HL-60/S4 treated with retinoic acid at 250 ng/mL for 4 days and 3 days (cell line): ENCODE data around the gene LINGO3.

Source experiments
- in situ Hi-C: fragments of 300-500 bp; cut with MboI; formaldehyde crosslinking; loops from 2 replicates; pipeline ENCODE4 v1.7.0; 2022; ENCODE audit warnings: low sequenced_read_pairs

Gene LINGO3

DNA sequence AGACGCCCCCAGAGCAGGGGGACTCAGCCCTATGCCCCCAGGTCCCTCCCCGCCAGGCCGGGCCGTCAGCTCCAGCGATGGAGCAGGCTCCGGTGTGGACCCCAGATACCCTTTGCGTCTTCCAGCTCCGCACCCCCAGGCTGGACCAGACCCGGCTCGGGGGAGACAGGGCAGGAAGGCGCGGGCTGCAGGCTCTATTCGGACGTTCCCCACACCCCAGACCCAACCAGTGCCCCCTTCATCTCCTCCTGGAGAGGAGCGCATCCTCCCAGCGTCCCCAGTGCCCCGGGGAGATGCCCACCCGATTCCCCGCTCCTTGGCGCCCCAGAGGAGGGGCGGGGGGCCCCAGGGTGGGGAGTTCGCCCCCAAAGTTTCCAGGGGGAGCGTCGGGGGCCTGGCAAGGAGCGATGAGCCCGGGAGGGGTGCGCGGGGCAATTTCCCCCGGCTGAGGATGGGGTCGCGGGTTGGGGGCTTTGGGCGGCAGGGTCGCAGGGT is 389 bp downstream of the LINGO3 start:
- in situ Hi-C loops = no loop called here

DNA sequence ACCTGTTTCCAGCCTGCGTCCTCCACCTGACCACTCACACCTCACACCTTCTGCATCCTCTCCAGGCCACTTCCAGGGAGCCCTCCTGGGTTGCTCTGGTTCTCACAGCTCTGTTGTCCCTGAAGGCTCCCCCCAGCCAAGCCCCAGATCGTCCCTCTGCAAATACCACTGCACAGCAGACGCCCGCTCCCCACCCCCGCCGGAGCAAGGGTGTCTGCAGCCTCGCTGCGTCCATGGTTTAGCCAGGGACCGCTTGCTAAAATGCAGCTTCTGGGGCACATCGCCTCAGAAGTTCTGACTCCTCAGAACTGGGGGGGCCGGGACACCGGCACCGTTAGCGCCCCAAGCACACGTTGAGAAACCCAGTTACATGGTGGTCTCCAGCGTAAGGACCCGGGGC is 983 bp downstream of the LINGO3 start:
- in situ Hi-C loops = no loop called here

DNA sequence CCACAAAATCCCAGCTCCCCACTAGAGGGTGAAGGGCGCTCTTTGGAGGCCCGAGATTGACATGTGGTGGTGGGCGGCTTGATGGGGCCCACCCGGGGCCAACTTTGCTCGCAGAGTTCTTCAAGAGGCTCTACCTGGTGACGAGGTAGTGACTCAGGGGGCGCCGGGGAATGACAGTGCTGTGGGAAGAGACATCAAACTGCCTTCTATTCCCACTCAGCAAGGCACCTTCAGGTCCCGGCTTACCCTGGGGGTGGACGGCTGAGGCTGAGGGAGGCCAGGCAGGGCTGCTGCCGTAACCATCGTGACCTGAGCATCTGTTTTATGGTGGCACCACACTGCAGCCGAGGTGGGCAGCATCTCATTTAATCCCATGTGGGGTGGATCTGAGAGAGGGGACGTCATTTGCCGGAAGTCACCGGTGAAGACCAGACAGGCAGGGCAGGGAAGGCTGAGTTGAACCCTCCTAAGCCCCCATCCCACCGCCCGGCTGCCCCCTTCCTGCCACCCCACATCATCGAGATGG is 1.6 kb downstream of the LINGO3 start:
- in situ Hi-C loops = no loop called here

DNA sequence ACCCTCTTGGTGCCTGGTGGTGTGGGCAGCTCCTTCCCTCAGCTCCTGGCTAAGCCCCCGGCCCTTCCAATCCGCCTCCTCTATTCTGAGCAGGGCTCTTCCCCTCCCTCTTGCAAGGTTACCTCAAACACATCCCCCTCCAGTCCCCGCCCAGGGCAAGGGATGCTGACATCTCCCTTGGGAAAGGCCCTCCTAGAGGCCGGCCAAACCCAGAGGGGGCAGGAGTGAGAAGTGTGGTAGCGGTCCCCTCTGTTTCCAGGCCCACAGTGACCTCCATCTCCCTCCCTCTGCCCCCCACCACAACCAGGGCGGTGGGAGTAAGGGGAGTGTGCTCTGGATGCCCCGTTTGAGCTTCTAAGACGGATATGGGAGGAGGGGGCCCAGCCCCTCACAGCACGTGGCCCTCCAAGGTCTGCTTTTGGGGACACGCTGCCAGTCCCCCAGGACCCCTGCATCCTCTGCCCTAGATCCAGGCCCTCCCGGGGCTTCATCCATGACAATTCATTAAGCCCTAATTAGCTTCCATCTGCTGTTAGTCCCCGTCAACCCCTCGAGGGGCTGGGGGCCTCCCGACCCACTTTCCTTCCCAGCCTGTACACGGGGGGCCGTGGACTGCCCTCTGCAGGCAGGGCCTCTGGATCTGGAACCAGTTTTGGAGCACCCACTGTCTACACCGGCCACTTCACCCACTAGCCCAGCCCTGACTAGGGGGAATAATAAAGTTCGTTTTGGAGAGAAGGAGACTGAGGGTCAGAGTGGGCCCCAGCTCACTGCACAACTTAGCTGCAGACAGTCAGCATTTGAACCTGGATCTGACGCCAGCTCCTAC is 2.3 kb downstream of the LINGO3 start:
- in situ Hi-C loops = no loop called here

DNA sequence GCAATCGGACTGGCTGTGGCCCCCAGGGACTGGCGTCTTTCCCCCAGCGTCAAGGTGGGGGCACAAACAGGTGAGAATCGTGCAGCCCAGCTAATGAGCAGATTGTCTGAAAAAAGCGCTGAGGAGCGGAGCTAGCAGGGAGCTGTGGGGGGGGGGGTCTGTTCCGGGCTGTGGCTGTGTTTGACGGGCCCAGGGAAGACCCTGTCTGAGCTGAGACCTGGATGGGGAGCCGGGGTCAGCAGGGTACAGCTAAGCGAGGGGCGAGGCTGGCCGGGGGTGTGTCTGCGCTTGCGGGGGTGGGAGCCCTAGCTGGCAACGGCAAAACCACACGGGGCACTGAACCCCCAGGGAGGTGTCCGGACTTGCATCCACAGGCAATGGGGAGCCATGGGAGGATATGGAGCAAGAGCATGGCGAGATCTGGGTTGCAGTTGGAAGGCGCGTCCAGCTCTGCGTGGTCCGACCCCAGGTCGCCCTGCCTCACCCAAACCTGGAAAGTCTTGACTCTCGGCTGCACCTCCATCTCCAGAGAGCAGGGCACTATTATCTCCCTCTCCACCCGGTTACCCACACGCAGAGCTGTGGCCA is 4.6 kb downstream of the LINGO3 start:
- in situ Hi-C loops = no loop called here

DNA sequence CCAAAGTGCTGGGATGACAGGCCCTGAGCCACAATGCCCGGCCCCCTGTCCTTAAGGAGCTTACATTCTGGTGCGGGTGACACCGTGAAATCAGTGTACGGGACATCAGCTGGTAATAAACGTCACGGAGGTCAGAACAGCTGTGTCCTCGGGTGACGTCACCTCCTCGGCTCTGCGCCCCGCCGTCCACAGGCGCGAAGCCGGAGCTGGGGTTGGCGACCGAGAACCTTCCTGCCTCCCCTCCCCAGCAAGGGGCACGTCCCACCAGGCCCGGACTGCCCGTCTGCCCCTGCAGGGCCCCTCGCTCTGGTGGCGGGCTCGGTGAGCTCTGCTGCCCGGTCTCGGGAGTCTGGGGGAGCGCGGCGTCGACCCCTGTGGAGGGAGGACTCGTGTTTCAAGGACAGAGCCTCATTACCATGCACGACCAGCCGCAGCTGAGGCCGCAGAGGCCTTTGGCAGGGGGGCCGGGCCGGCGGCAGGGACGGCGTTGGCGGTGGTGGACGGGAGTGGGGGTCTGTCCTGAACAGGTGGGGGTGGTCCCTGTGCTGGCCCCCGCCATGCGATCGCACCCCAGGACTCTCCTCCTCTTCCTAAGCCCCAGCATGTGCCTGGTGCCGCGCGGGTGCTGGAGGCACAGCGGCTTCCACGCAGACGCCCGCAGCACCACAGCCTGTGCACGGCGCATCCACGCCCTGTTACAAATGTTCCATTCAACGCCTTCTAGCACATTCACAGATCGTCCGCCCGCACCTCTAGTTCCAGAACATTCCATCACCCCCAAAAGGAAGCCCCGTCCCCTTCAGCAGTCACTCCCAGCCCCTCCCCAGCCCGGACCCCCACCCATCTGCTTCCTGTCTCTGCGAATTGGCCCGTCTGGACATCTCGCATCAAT is 5.4 kb downstream of the LINGO3 start:
- in situ Hi-C loops = no loop called here

DNA sequence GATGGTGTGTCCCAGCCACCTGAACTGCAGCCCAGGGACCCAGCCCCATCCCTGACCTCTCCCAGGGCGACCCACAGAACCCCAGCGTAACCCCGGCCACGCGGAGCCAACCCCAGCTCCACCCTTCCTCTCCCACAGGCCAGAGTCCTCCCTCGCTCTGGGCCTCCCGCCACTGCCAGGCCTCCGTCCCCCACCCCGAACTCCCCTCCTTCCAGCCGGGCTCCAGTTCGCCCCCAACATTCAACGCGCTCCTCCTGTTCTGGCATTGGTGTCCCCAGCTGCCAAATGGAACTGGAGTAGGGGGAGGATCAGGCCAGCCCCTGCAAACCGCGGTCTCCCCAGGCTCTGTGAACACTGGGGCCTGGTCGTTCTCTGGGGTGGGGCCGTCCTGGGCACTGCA is 7.4 kb downstream of the LINGO3 start:
- in situ Hi-C loops = no loop called here

DNA sequence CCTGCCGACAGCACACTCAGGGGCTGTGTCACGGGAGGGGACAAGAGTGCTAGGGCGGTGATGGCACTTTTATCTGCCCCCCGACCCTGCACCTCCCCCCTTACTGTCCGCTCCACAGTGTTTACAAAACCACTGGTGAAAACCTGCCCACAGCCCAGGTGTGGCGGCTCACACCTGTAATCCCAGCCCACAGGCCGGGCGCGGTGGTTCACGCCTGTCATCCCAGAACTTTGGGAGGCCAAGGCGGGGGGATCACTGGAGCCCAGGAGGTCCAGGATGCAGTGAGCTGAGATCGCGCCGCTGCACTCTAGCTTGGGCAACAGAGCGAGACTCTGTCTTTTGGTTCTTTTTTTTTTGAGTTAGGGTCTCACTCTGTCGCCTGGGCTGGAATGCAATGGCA is 11.8 kb downstream of the LINGO3 start:
- in situ Hi-C loops = no loop called here

DNA sequence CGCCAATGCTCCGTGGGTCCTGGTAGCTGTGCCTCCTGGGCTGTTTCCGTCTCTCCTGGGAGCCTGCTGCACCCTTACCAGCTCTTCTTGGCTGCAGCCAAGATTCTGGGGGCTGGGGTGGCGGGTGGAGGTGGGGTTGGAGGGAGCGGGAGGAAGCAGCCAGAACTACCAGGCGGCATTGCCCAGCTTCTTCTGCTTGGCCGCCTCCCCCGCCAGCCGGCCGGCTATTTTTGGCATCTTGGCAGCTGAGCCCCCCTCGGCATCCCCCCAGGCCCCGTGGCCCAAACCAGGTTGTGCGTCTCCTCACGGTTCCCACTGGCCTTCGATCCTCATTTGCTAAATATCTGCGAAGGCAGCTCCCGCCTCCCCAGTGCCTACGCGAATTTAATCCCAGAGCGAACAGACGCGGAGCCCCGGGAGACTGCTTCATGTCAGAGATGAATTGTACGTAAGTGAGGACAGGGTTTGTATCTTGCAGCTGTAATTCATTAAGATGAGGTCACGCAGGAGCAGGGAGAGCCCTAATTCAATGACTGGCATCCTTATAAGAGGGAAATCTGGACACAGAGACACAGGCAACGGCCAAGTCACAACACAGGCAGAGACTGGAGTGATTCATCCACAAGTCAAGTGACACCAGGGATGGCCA is 13.1 kb downstream of the LINGO3 start:
- in situ Hi-C loops = no loop called here

DNA sequence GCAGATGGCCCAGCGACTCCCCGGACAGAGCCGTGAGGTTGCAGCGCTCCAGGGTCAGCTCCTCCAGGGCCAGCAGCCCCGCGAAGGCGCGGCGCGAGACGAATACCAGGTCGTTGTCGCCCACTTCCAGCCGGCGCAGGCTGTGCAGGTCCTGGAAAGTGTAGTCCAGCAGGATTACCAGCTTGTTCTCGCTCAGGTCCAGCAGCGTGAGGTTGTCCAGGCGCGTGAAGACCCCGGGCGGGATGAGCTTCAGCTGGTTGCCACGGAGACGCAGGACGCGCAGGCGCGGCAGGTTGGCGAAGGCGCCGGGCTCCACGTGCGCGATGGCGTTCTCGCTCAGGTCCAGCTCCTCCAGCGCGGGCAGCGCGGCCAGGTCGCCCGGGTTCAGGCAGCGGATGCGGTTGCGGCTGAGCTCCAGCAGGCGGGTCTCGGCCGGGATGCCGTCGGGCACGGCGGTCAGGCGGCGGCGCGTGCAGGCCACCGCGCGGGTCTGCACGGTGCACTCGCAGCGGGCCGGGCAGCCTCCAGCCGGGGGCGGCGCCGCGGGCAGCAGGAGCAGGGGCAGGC is 16.7 kb downstream of the LINGO3 start:
- in situ Hi-C loops = no loop called here

DNA sequence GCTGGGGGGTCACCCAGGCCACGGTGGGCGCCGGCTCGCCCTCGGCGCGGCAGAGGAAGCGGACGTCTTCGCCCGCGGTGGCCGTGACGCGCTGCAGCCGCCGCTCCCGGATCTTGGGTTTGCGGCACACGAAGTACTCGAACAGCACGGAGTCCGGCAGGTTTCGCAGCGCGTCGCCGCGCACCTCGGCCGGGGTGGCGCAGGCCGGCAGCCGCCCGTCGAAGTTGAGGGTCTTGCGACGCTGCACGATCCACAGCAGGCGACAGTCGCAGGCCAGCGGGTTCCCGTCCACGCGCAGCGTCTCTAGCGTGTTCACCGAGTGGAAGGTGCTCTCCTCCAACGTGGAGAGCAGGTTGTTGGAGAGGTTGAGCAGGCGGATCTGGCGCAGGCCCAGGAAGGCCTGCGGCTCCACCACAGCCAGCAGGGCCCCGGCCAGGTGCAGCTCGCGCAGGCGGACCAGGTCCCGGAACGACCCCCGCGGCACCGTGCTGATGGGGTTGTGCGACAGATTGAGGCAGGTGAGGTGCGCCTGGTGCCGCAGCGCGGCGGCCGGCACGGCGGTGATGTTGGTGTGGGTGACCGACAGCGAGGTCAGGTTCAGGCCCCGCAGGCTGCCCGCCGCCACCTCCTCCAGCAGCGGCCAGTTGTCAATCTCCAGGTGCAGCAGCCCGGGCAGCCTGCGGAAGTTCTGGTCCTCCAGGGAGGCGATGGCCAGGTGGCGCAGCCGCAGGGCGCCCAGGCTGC is 17.3 kb downstream of the LINGO3 start:
- in situ Hi-C loops = no loop called here

DNA sequence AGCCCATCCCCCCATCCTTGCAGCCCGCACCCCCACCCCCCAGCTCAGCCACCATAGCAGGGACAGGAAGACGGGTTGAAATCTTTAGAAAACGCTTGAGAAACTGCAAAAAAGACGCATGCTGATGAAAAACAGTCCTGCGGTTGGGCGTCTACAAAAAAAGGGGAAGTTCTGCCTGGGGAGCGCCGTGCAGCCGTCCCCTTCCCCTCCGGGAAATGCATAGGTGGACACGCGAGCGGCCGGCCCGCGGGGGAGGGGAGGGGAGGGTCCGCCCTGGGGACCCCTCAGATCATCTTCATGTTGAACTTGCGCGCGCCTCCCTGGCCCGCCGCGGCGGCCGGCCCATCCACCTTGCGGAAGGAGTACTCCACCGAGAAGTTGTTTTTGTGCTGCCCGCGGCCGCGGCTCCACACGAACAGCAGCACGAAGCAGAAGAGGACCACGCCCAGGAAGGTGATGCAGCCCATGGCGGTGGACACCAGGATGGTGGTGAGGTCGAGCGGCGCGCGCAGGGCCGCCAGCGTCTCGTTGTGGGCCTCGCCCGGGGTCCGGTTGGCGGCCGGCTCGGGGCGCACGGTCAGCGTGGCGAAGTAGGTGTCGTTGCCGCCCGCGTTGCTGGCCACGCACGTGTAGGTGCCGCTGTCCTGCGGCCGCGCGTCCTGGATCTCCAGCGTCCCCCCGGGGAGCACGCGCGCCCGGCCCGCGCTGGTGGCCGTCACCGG is 18.1 kb downstream of the LINGO3 start:
- in situ Hi-C loops = no loop called here

DNA sequence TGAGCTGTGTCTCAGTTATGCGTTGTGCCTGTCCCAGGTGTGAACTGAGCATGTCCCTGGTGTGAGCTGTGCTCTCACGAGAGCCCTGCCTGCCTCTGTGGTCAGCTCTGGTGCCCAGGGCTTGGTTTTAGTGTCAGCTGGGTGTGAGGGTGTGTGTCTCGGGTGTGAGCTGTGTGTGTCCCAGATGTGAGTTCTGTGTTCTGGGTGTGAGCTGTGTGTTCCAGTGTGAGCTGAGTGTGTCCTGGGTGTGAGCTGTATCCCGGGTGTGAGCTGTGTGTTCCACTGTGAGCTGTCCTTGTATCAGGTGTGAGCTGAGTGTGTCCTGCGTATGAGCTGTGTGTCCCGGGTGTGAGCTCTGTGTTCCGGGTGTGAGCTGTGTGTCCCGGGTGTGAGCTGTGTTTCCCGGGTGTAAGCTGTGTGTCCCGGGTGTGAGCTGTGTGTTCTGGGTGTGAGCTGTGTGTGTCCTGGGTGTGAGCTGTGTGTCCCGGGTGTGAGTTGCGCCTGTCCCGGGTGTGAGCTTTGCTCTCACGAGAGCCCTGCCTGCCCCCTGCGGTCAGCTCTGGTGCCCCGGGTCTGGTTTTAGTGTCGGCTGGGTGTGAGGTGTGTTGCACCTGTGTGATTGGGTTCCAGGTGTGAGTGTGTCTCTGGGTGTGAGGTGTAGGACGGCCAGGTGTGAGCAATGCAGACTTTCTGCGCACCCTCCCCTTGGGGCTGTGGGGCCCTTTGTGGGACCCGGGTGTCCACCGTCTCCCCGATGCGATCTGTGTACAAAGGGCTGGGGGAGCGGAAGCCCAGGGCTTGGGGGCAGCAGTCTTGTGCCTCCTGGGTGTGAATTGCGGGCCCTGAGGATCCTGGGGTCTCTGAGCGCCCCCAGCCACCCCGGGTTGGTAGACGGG is 18.9 kb downstream of the LINGO3 start:
- in situ Hi-C loops = no loop called here

DNA sequence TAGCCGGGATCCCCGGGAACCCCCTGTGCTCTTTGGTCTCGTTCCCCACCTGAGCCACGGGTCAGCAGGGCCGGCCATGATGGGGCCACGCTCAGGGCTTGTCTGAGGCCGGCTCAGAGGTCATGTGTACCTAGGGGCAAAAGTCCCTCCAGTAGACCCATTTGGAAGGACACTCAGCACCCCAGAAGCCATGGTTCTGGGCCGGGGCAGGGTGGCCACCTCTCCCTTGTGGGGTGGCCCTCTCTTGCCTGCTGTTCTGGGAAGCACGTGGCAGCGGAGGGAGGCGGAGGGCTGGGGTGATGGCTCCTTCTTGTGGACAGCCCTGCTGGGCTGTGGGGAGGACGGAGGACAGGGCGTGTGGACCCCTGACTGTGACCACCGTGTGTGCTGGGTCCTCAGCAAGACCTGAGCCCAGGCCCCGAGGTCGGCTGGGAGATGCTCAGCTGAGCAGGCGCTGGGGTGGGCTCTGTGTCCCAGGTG is 19.6 kb downstream of the LINGO3 start:
- in situ Hi-C loops = no loop called here

DNA sequence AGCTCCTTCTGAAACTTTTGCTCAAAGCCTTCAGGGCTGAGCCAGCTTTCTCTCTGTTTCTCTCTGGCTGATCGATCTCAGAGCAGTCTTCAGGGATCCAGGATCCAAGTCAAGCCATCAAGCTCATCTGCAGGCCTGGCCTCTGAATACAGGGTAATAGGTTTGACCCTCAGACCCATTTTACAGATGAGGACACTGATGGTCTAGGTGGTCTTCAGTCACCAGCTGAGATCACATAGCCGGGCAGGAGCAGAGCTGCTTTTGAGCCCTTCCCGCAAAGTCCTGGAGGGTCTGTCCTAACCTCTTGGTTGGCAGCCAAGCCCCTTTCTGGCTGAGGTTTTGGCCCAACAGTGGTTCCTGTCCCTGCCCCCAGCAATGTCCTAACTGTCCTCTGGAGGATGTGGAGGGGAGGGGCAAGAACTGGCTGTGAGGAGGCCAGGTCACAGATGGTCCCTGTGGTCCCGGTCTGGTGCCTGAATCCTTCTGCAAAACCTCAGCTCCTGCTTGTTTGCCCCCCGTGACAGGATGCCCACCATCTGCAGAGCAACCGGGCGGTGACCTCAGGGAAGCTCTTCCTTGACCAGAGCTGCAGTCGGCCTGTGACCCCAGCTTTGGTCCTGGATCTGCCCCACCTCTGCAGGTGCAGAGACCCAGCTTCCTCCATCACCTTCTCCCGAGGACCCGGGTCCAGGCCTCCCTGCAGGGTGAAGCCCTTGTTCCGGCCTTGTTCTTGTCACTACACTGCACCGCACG is 20.2 kb downstream of the LINGO3 start:
- in situ Hi-C loops = no loop called here

DNA sequence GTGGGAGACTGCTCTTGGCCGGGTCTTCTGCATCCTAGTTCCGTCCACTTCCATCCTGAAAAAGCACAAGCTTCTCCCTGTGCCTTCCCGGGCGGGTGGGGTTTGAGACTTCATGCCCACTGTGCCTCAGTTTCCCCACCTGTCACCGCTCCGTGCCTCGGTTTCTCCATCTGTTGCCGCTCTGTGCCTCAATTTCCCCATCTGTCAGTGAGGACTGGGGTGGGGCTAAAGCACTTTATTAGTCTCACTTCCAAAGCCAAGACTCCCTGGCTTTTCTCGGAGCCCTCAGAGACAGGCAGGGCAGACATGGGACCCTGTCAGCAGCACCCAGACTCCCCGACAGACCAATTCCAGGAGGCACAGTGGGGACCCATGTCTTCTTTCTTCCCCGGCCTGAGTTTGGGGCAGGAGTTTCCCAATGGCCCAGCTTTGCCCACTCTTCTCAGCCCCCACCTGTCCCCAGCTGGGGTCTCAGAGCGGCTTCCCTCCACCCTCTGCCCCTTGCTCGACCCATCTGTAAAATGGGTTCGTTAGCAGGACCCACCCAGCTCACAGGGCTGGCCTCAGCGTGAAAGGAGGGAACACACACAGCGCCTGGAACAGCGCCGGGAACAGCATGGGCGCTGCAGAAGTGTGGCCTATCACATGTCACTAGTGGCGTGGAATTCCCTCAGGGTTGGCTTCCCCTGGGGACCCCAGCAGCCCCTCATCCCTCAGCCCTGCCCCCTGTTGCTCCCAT is 21.4 kb downstream of the LINGO3 start:
- in situ Hi-C loops = no loop called here
